ENCODE results near the gene RTL10. TPM values are rescaled to one million over a fixed set of nuclear protein-coding genes. Genes with fewer than 3 reads are reported as not detected.
A peak's percentile ranks its signal among the peaks of the same experiment; 100 is the strongest.

The RTL10 gene
- polyA plus RNA-seq, 1 of the 3 experiments (the other 2 are of a cell fraction), result 7.8 TPM

GRCh38 chr22:19891317-19892256 lies 36.9 kb upstream of the RTL10 start:
- ChIA-PET CTCF (interaction anchor here (0.6 to 4.5 kb wide), 13 partner anchors 9 to 1001 kb away, joined by 3 to 43 read pairs (median 6); no protein-coding TSS in a partner anchor), POLR2A (interaction anchor here (0.6 to 1.5 kb wide), 3 partner anchors 13 to 228 kb away, joined by 3 to 5 read pairs (median 4); no protein-coding TSS in a partner anchor)
- Histone ChIP-seq H3K9me2 (no peaks in the 10 kb centered on the region), H3K9ac (peak overlapping the region; percentile 48; the same call in 1 of the 2 replicates), H4K20me1 (ENCODE audit: insufficient read depth) (no peaks in the 10 kb centered on the region), H3K79me2 (ENCODE audit: insufficient read depth) (no peaks in the 10 kb centered on the region), H3K4me1 (ENCODE audit: control insufficient read depth in 1 of 2, insufficient read depth in 2 of 2, low read depth in 1 of 2, low read length in 1 of 2) (peaks cover 42 to 43% of the 10 kb centered on the region in 2 experiments), H3K4me3 (ENCODE audit: low read depth in 2 of 2, low read length in 1 of 2) (no peak overlapping the region), H3F3A (replicated peaks; ENCODE audit: insufficient read depth) (peaks cover 8% of the 10 kb centered on the region), H3K27ac (ENCODE audit: low read depth in 2 of 2, low read length in 1 of 2) (peak overlapping the region; percentile 72 to 98), H3K36me3 (replicated peaks in 1 of 2; ENCODE audit: control insufficient read depth in 1 of 2, insufficient read depth in 2 of 2, low read length in 1 of 2) (peaks cover 0 to 2% of the 10 kb centered on the region in 2 experiments), H2AFZ (ENCODE audit: low read depth) (0 out of 2 replicates have a peak overlapping the region, but pooled peaks have one; percentile 60), H3K27me3 (ENCODE audit: insufficient read depth) (no peaks in the 10 kb centered on the region), H3K9me3 (no peaks in the 10 kb centered on the region), H3K4me2 (peak overlapping the region; percentile 57; the same call in 1 of the 2 replicates)
- 22% methylated on average over 17 of the region's 32 CpGs for WGBS (ENCODE audit: low lambda C conversion rate)
- peak; percentile 89 for DNase-seq
- TF ChIP-seq MXI1 (IDR thresholded peaks at IDR 0.05; ENCODE audit: low read depth, low read length) (peak; percentile 34; the same call in 1 of the 2 replicates), GATA2 (CRISPR knock-in tag; IDR thresholded peaks at IDR 0.05) (peak; percentile 88), SMC3 (IDR thresholded peaks at IDR 0.05; ENCODE audit: low read depth, low read length) (no peak; the same call in 1 of the 2 replicates), IRF3 (IDR thresholded peaks at IDR 0.05; ENCODE audit: low read depth, low read length) (no peak), NFIC (IDR thresholded peaks at IDR 0.05; ENCODE audit: borderline replicate concordance) (peak; percentile 34; the same call in 1 of the 2 replicates), RXRA (IDR thresholded peaks at IDR 0.05; ENCODE audit: borderline replicate concordance, low read depth) (no peak), ZBTB33 (IDR thresholded peaks at IDR 0.05; ENCODE audit: borderline replicate concordance, low read depth) (0 out of 2 replicates have a peak, but pooled peaks have one; percentile 35), FOXJ3 (CRISPR knock-in tag; IDR thresholded peaks at IDR 0.05) (0 out of 2 replicates have a peak, but pooled peaks have one; percentile 25), FOSL2 (IDR thresholded peaks at IDR 0.05; ENCODE audit: borderline replicate concordance, low read depth) (peak; percentile 74; the same call in 1 of the 2 replicates), REST (IDR thresholded peaks at IDR 0.05; ENCODE audit: low read depth, low read length) (no peak), RFX5 (IDR thresholded peaks at IDR 0.05; ENCODE audit: low read length) (no peak), PBX3 (IDR thresholded peaks at IDR 0.05) (peak; percentile 84), POLR2AphosphoS5 (IDR thresholded peaks at IDR 0.05; ENCODE audit: low read depth, low read length) (peak; percentile 81), MAX (IDR thresholded peaks at IDR 0.05; ENCODE audit: low read depth) (peak; percentile 90), RCOR1 (IDR thresholded peaks at IDR 0.05; ENCODE audit: low read length) (peak; percentile 80), ELF1 (IDR thresholded peaks at IDR 0.05) (no peak), EP300 (IDR thresholded peaks at IDR 0.05; ENCODE audit: borderline replicate concordance in 1 of 2, low read depth in 1 of 2, low read length in 1 of 2) (peak; percentile 74 to 90; a peak in 3 of 4 replicates), CTCF (IDR thresholded peaks at IDR 0.05) (no peak), NRF1 (IDR thresholded peaks at IDR 0.05; ENCODE audit: low read depth, low read length) (no peak), TAF1 (IDR thresholded peaks at IDR 0.05; ENCODE audit: borderline replicate concordance, low read depth, low read length) (0 out of 2 replicates have a peak, but pooled peaks have one; percentile 26)
